ENCODE data around the gene B3GAT1.

DNA sequence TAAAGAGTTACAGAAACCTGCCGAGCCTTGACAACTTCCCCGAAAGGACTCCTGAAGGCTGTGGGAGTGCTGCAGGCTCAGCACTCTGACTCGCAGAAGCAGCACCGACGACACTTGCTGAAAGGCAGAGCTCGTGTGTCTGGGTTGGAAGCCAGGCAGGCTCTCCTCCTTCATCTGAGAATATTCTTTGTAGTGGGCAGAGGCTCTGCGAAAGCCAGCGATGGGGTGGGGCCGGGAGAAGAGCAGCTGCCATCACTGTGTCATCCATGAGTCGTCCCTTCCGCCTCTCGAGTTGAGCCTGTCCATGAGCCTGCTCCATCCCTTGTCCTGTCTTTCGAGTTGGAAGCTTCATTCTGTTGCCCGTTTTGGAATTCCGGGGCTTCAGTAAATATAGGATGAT lies 68.4 kb downstream of the B3GAT1 start:
- TF ChIP-seq CTCF (conservative IDR thresholded peaks at IDR 0.05; ENCODE audit: low read depth, low read length) (no peak), EZH2 (IDR thresholded peaks at IDR 0.05; ENCODE audit: borderline replicate concordance, low read depth, low read length, poor library complexity, severe bottlenecking) (no peak)

All from A673 (cell line).